ENCODE data around the gene PDE4B.
A peak's percentile ranks its signal among the peaks of the same experiment; 100 is the strongest.

The PDE4B gene

DNA sequence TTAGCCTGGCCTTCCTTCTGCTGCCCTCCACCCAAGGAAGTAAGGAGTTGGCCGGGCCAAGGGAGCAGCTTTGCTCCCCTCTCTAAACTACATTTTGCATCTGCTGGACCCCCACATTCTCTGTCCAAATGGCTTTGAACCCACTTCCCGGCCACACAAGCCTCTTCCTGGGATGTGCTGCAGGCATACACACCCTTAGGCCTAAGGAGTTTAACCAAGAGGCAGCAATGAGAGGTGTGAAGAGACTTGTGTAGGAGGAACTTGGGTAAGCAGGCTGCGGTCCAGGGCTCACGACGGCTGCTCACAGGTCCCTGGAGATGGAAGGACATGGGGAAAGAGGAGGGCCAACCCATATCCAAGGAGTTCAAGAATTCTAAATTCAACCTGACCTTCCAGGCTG, 544.6 kb downstream of the PDE4B start:
- DNase-seq (ENCODE audit: low spot score): no peak

DNA sequence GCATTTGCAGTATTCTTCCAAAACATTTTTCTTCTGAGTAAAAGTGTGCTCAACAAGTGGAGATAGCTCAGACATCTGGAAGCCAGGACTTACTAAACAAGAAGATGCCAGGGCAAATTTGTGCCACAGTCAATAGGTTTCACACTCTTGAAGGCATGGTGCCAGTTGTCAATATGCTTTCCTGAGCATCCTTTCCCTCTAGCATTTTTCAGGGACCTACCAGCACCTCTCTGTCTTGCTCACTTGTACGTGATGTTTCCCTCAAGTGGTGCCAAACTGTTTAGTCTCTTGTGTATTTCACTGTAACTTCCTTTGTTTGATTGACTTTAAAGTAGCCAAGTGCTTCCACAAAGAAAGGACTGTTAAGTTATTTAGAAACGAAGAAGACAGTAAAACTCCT, 547.2 kb downstream of the PDE4B start:
- no peak for DNase-seq (ENCODE audit: low spot score)

DNA sequence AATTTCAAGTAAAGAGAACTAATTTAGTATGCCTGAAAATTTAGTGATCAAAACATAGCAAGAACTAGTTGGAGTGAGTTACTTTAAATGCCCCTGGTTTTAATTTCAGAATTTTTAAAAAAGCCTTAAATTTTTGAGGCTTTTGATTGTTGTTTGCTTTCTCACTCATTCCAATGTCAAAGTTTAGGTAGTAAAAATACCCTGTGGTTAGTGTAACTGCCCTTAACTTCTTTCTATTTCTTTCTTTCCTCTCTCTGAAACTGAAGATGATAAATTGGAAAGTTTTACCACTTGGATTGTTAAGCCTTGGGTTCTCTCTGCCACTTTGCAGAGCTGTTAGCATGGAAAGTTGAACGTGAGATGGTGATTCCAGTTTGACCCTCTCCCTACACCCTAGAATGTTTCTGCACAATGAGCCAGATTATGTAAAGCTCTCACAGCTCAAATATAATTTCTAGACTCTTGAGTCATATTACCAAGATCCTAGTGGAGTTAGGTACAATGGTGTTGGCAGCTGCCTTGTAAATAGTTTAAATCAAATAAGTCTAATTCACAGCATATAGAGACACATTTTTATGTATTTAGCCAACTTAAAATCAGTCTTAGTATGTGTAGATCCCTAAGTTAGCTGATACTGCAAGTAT, 548.9 kb downstream of the PDE4B start:
- DNase-seq (ENCODE audit: low spot score): no peak

DNA sequence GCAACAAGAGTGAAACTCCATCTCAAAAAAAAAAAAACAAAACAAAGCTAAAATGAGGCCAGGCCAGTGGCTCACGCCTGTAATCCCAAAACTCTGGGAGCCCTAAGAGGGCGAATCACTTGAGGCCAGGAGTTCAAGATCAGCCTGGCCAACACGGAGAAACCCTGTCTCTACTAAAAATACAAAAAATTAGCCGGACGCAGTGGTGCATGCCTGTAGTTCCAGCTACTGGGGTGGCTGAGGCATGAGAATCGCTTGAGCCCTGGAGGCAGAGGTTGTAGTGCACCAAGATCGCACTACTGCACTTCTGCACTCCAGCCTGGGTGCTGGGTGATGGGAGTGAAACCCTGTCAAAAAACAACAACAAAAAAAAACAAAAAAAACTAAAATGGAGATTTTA, 550.0 kb downstream of the PDE4B start:
- DNase-seq (ENCODE audit: low spot score): no peak

- no peak for DNase-seq (ENCODE audit: low spot score)
Measured at GRCh38 chr1:66343569-66344325, 551.1 kb downstream of the PDE4B start.

- DNase-seq (ENCODE audit: low spot score): peak; percentile 82
Measured at GRCh38 chr1:66346057-66346795, 553.5 kb downstream of the PDE4B start.

GRCh38 chr1:66346873-66347272, 554.2 kb downstream of the PDE4B start:
- no peak for DNase-seq (ENCODE audit: low spot score)

GRCh38 chr1:66348776-66349175, 556.1 kb downstream of the PDE4B start:
- DNase-seq (ENCODE audit: low spot score): no peak

- DNase-seq (ENCODE audit: low spot score): no peak
Measured at GRCh38 chr1:66349242-66349641, 556.5 kb downstream of the PDE4B start.

DNA sequence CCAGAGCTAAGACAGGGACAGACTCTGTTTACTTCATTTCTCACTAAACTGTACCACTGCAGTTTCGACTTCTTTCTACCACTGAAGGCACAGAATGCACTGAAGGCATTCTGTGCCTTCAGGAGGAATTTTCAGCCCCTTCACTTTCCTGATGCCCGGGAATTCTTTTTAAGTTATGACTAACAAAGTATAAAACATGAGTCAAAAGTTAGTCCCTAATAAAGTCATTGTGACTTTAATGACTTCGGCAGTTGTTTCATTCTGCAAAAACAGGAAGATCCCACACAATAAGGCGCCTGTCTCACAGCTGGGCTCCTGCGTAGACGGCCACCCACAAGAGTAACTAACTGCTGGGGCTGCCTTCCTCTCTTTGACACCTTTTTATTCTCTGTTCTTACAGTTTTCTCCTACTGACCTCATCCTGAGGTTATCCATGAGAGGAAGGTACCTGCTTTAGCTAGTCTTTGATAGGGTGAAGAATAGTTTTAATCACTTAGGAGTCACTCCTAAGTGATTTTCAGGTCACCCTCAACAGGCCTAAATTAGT, 557.4 kb downstream of the PDE4B start:
- DNase-seq (ENCODE audit: low spot score): peak; percentile 62

- no peak for DNase-seq (ENCODE audit: low spot score)
Measured at GRCh38 chr1:66351478-66351877, 558.8 kb downstream of the PDE4B start.

GRCh38 chr1:66351913-66352312, 559.2 kb downstream of the PDE4B start:
- DNase-seq (ENCODE audit: low spot score): no peak

DNA sequence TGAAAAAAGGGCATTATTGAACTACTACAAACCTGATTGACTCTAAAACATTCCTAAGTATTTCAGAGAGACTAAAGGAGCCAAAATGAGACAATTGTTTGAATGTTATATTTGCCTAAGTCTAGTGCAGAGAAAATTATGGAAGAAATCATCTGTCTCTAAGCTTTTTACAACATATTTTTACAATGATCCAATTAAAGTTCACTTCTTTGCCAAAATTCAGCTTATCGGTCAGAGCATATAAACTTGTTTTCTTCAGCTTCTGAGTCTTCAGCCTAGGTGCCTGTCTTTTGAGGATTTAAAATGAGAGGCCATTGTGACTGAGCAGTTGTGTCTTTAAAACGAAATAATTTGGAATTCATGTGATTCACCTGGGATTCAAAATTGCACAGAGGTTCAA, 560.1 kb downstream of the PDE4B start:
- DNase-seq (ENCODE audit: low spot score): no peak

DNA sequence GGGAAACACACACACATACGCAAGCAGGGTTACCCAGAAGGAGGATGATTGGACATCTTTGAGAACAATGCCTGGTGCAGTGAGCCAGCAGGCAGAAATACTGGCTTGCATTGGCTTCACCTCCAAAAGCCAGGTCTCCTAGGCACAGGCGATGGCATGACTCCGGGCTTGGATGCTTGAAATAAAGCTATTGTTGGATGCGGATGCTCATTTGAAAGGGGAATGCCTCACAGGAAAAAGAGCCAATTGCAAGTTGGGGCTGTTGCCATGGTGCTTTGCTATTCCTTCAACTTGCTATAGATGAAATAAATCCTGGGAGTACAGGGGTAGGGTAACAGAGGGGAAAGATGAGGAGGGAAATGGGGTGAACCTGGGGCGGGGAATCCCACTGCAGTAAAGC, 560.6 kb downstream of the PDE4B start:
- no peak for DNase-seq (ENCODE audit: low spot score)

- DNase-seq (ENCODE audit: low spot score): no peak
Measured at GRCh38 chr1:66354311-66355201, 561.9 kb downstream of the PDE4B start.

- no peak for DNase-seq (ENCODE audit: low spot score)
Measured at GRCh38 chr1:66355756-66356155, 563.1 kb downstream of the PDE4B start.

DNA sequence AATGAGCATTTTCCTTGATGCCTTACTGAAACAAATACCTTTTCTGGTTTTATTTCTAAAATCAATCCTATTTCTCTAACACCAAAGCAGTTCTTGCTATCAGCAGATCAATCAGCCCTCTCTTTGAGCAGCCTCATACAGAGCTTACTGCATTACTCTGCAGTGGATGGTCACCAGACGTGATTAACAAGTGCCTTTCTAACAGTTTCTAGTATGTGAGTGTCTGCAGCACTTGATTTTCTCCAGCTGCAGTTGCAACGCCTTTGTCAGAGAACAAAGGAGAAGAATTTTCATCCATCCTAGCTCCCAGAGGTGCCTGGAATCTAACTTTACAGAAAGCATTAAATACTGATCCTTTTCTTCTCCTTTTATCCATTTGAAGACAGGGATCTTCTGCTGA, 563.9 kb downstream of the PDE4B start:
- no peak for DNase-seq (ENCODE audit: low spot score)

DNA sequence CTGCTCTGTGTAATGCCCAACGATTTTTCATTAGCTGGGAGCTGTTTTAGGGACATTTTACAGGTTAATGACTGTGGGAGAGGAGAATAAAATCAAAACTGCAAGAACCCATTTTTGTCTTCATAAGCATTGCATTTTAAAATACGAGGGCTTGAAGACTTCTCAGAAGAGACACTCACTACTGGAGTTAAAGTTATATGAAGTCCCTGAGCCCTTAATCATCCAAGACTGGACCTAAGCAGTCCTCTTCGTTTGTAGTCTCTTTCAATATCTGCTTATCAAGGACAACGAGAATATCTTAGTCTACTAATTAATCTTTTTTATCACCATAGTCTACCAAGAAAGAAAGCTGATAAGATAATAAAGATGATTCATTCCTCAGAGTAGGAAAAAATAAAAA, 564.3 kb downstream of the PDE4B start:
- DNase-seq (ENCODE audit: low spot score): no peak

GRCh38 chr1:66357478-66358197, 564.9 kb downstream of the PDE4B start:
- DNase-seq (ENCODE audit: low spot score): no peak

DNA sequence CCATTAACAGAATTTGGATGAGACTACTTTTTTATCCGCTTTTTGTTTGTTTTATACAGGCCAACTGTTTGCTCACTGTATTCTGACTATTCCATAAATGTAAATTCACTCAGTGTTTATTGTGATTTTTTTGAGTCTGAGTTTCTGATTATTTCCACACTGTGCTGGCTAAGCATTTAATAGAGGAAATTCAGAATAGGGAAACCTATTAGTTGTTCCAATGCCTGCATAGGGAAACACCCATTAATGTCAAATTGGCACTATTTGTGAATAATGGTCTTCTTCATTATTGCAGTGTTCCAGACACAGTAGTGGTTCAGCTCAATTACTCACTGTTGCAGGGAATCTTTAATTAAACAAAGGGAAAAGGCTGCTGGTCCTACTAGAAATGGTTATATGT, 566.6 kb downstream of the PDE4B start:
- DNase-seq (ENCODE audit: low spot score): no peak

GRCh38 chr1:66359815-66360214, 567.1 kb downstream of the PDE4B start:
- no peak for DNase-seq (ENCODE audit: low spot score)

All from RKO (cell line).